Uterus (tissue), 2 donors: ENCODE results near the gene DENND1A.

ENCODE experiments used
- CTCF ChIP-seq, 4 experiments: fragments of 200-600 bp in 2 of 4; fragments of 450-650 bp in 2 of 4; sonication (generic) in 2 of 4; IDR thresholded peaks; one replicate each; pipeline ENCODE4 v1.5.1; 2016 to 2019; ENCODE audit warnings: antibody characterized with exemption in 4 of 4, mild to moderate bottlenecking in 2 of 4, moderate library complexity in 1 of 4
- POLR2A ChIP-seq, 2 donors: fragments of 450-650 bp; IDR thresholded peaks; one replicate each; pipeline ENCODE4 v1.6.1; 2016; ENCODE audit warnings: antibody characterized with exemption in 2 of 2, mild to moderate bottlenecking in 1 of 2, moderate library complexity in 1 of 2

- TF ChIP-seq POLR2A (IDR thresholded peaks at IDR 0.05) (no peak), CTCF (IDR thresholded peaks at IDR 0.05) (no peak)
Measured at GRCh38 chr9:123861756-123862120, 68.2 kb downstream of the DENND1A start.
